Osteoblast (primary cell): ENCODE data around the gene COQ10A. TPM values are rescaled to one million over a fixed set of nuclear protein-coding genes. Genes with fewer than 3 reads are reported as not detected.

Experiments used
- DNase-seq: peaks from one replicate; pipeline ENCODE4 v3.0.0; 2011; ENCODE audit warnings: low spot score, mixed read lengths; ENCODE audit not compliant: insufficient read length; ENCODE audit errors: missing footprints
- H2AFZ ChIP-seq: 2 replicates; pipeline ENCODE4 v1.6.0; 2011; ENCODE audit warnings: mild to moderate bottlenecking, low read length
- H3K27ac ChIP-seq: 2 replicates; pipeline ENCODE4 v1.5.1; 2011; ENCODE audit warnings: mild to moderate bottlenecking, low read depth, low read length, moderate library complexity
- H3K27me3 ChIP-seq: 2 replicates; pipeline ENCODE4 v1.6.0; 2012; ENCODE audit warnings: mild to moderate bottlenecking, control low read depth, inconsistent platforms, low read length, moderate library complexity; ENCODE audit not compliant: insufficient read depth
- H3K36me3 ChIP-seq: 2 replicates; pipeline ENCODE4 v1.5.1; 2011; ENCODE audit warnings: mild to moderate bottlenecking, low read length, control low read depth, moderate library complexity; ENCODE audit not compliant: insufficient read depth
- H3K4me1 ChIP-seq: 2 replicates; pipeline ENCODE4 v1.5.1; 2011; ENCODE audit warnings: mild to moderate bottlenecking, low read length, control low read depth, moderate library complexity; ENCODE audit not compliant: insufficient read depth
- H3K4me2 ChIP-seq: 2 replicates; pipeline ENCODE4 v1.6.0; 2011; ENCODE audit warnings: mild to moderate bottlenecking, low read length; ENCODE audit not compliant: insufficient read depth
- H3K4me3 ChIP-seq: fragments of 200-600 bp; sonication (generic); 3 replicates; pipeline ENCODE4 v1.5.1; 2012; ENCODE audit warnings: mild to moderate bottlenecking, low read length, inconsistent platforms; ENCODE audit not compliant: insufficient read depth
- H3K79me2 ChIP-seq: 2 replicates; pipeline ENCODE4 v1.6.0; 2012; ENCODE audit warnings: mild to moderate bottlenecking, low read length, control low read depth, inconsistent platforms; ENCODE audit not compliant: insufficient read depth
- H3K9me3 ChIP-seq: 2 replicates; pipeline ENCODE4 v1.5.1; 2011; ENCODE audit warnings: low read depth, low read length, control low read depth
- H4K20me1 ChIP-seq: 2 replicates; pipeline ENCODE4 v1.6.0; 2012; ENCODE audit warnings: mild to moderate bottlenecking, low read length, control low read depth; ENCODE audit not compliant: insufficient read depth
- total RNA-seq: library from RNA; depleted of rRNA; stranded (reverse); fragments of >200 nt; gene quantifications from 2 replicates; pipeline ENCODE4 v1.2.3, GENCODE V29; 2012
- TF ChIP-seq, protein P1 (sequence below): IDR thresholded peaks from 2 replicates; pipeline ENCODE4 v1.5.1; 2011; ENCODE audit warnings: mild to moderate bottlenecking, low read depth, low read length, moderate library complexity; ENCODE audit errors: extremely low read depth

COQ10A gene
- total RNA-seq, 1 donor: 10.1 TPM

DNA sequence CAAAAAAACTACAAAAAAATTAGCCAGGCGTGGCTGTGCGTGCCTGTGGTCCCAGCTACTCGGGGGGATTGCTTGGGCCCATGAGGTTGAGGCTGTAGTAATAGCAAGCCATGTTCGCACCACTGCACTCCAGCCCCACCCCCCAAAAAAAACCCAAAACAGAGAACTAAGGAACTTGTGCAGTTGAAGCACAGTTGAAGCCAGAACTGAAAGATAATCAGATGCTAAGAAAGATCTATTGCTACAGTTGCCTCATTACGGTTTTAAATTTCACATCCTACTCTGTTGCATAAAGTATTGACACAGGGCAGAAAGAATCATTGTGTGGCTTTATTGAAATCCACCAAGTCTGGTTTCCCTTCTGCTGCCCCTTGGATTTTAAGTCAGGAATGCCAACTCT lies 29.6 kb downstream of the COQ10A start:
- Histone ChIP-seq H3K27ac (no peak overlapping the region), H2AFZ (no peak overlapping the region), H3K4me2 (peak overlapping the region; percentile 40), H3K4me1 (peaks cover 22% of the 10 kb centered on the region), H4K20me1 (peaks cover 29% of the 10 kb centered on the region), H3K27me3 (no peaks in the 10 kb centered on the region), H3K36me3 (peaks cover 18% of the 10 kb centered on the region), H3K9me3 (no peaks in the 10 kb centered on the region), H3K4me3 (no peak overlapping the region), H3K79me2 (peaks cover 82% of the 10 kb centered on the region)
- no peak for DNase-seq
- TF ChIP-seq, protein P1, sequence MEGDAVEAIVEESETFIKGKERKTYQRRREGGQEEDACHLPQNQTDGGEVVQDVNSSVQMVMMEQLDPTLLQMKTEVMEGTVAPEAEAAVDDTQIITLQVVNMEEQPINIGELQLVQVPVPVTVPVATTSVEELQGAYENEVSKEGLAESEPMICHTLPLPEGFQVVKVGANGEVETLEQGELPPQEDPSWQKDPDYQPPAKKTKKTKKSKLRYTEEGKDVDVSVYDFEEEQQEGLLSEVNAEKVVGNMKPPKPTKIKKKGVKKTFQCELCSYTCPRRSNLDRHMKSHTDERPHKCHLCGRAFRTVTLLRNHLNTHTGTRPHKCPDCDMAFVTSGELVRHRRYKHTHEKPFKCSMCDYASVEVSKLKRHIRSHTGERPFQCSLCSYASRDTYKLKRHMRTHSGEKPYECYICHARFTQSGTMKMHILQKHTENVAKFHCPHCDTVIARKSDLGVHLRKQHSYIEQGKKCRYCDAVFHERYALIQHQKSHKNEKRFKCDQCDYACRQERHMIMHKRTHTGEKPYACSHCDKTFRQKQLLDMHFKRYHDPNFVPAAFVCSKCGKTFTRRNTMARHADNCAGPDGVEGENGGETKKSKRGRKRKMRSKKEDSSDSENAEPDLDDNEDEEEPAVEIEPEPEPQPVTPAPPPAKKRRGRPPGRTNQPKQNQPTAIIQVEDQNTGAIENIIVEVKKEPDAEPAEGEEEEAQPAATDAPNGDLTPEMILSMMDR: no peak

DNA sequence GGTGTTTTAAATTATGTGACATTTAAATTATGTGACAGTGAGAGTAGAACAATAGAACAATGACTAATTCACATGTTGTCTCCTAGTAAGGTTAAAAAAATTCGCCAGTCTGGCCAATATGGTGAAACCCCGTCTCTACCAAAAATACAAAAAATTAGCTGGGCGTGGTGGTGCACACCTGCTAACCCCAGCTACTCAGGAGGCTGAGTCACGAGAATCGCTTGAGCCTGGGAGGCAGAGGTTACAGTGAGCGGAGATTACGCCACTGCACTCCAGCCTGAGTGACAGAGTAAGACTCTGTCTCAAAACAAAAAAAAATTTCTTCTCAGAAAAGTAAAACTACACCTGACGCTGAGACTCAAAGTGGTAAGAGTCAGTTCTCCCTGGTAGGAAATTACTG lies 30.7 kb downstream of the COQ10A start:
- Histone ChIP-seq H3K4me2 (no peak overlapping the region), H2AFZ (no peak overlapping the region), H3K36me3 (peaks cover 11% of the 10 kb centered on the region), H3K79me2 (peaks cover 71% of the 10 kb centered on the region), H3K4me1 (peaks cover 22% of the 10 kb centered on the region), H3K27me3 (no peaks in the 10 kb centered on the region), H3K27ac (no peak overlapping the region), H4K20me1 (peaks cover 23% of the 10 kb centered on the region), H3K9me3 (no peaks in the 10 kb centered on the region), H3K4me3 (no peak overlapping the region)
- no peak for DNase-seq
- TF ChIP-seq, protein P1: no peak

DNA sequence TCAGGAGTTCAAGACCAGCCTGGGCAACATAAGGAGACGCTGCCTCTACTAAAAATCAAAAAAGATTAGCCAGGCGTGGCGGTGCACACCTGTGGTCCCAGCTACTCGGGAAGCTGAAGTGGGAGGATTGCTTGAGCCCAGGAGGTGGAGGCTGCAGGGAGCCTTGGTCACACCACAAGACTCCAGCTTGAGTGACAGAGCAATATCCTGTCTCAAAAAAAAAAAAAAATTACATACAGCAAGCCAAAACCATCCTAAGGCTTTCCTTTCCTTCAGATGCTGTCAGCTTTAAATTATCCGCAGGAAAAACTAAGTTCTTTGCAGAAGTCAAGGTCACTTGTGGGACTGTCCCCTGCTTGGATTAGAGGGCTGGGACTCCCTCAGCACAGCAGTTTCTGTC lies 32.1 kb downstream of the COQ10A start:
- peaks cover 22% of the 10 kb centered on the region for H3K4me1 ChIP-seq
- H2AFZ ChIP-seq: no peak overlapping the region
- peaks cover 21% of the 10 kb centered on the region for H4K20me1 ChIP-seq
- peak overlapping the region; percentile 82 for H3K4me2 ChIP-seq
- peaks cover 60% of the 10 kb centered on the region for H3K79me2 ChIP-seq
- H3K27ac ChIP-seq: no peak overlapping the region
- H3K27me3 ChIP-seq: no peaks in the 10 kb centered on the region
- H3K9me3 ChIP-seq: no peaks in the 10 kb centered on the region
- DNase-seq: no peak
- H3K36me3 ChIP-seq: peaks cover 11% of the 10 kb centered on the region
- H3K4me3 ChIP-seq: peak overlapping the region; percentile 99
- TF ChIP-seq, protein P1: no peak

DNA sequence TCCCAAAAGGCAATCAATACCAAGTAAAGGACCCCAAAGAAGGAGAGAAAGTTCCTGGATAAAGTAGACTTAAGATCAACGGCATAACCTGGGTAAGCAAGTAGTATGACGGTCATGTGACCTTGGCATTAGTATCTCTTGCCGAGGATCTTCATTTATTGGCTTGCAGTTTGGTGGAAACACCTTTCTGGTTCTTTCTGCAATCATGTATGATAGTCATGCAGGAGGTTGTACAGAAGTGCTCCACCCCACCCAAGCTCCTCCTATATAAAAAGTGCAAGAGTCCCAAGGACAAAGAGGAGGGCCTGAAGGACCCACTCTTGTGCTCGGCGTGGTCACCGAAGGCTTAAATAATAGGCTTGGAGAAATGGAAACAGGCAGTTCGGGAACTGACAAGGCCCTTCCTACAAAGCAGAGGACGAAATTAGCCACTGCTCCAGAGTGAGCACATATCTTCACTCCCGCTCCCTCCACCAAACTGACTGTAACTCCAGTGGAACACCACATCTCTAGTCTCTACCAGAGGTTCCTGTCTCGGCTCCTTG lies 32.6 kb downstream of the COQ10A start:
- Histone ChIP-seq H3K27me3 (no peaks in the 10 kb centered on the region), H3K36me3 (peaks cover 9% of the 10 kb centered on the region), H3K4me2 (peak overlapping the region; percentile 82), H3K79me2 (peaks cover 54% of the 10 kb centered on the region), H3K4me1 (peaks cover 22% of the 10 kb centered on the region), H3K4me3 (peak overlapping the region; percentile 99), H3K27ac (peak overlapping the region; percentile 60), H2AFZ (peak overlapping the region; percentile 79), H4K20me1 (peaks cover 20% of the 10 kb centered on the region), H3K9me3 (no peaks in the 10 kb centered on the region)
- TF ChIP-seq, protein P1: no peak
- DNase-seq: no peak
